HG03095 (cell line): ENCODE results near the gene DNASE1L1.

Experiments used
- ATAC-seq: cut with Tn5 transposase; IDR thresholded peaks from one replicate; pipeline ENCODE4 v1.9.1; 2021; ENCODE audit warnings: moderate library complexity; ENCODE audit not compliant: unreplicated experiment

Gene DNASE1L1

GRCh38 chrX:154369449-154370299, 39.4 kb downstream of the DNASE1L1 start:
- no peak for ATAC-seq

- ATAC-seq = no peak
Observed at GRCh38 chrX:154368630-154369448, 40.2 kb downstream of the DNASE1L1 start.

GRCh38 chrX:154367474-154368308, 41.4 kb downstream of the DNASE1L1 start:
- ATAC-seq = no peak

- ATAC-seq = no peak
Observed at GRCh38 chrX:154366666-154367055, 42.4 kb downstream of the DNASE1L1 start.

- ATAC-seq = no peak
Observed at GRCh38 chrX:154365997-154366665, 42.9 kb downstream of the DNASE1L1 start.

- ATAC-seq = no peak
Observed at GRCh38 chrX:154365052-154365600, 43.9 kb downstream of the DNASE1L1 start.

- ATAC-seq = no peak
Observed at GRCh38 chrX:154363706-154364439, 45.2 kb downstream of the DNASE1L1 start.

GRCh38 chrX:154362085-154362742, 46.8 kb downstream of the DNASE1L1 start:
- no peak for ATAC-seq

GRCh38 chrX:154360155-154360713, 48.8 kb downstream of the DNASE1L1 start:
- no peak for ATAC-seq

- no peak for ATAC-seq
Observed at GRCh38 chrX:154359362-154360154, 49.5 kb downstream of the DNASE1L1 start.

GRCh38 chrX:154358829-154359228, 50.2 kb downstream of the DNASE1L1 start:
- no peak for ATAC-seq

GRCh38 chrX:154358011-154358410, 51.0 kb downstream of the DNASE1L1 start:
- ATAC-seq = no peak

- no peak for ATAC-seq
Observed at GRCh38 chrX:154357205-154357604, 51.8 kb downstream of the DNASE1L1 start.

- no peak for ATAC-seq
Observed at GRCh38 chrX:154356596-154356995, 52.5 kb downstream of the DNASE1L1 start.

GRCh38 chrX:154355776-154356140, 53.3 kb downstream of the DNASE1L1 start:
- no peak for ATAC-seq

- no peak for ATAC-seq
Observed at GRCh38 chrX:154355094-154355775, 53.8 kb downstream of the DNASE1L1 start.

- no peak for ATAC-seq
Observed at GRCh38 chrX:154354516-154354915, 54.5 kb downstream of the DNASE1L1 start.
